ENCODE measurements around the gene TMEM187. TPM values are rescaled to one million over a fixed set of nuclear protein-coding genes. Genes with fewer than 3 reads are reported as not detected.
A peak's percentile ranks its signal among the peaks of the same experiment; 100 is the strongest.

TMEM187 gene
- total RNA-seq, 1 donor, result 6.9 TPM

DNA sequence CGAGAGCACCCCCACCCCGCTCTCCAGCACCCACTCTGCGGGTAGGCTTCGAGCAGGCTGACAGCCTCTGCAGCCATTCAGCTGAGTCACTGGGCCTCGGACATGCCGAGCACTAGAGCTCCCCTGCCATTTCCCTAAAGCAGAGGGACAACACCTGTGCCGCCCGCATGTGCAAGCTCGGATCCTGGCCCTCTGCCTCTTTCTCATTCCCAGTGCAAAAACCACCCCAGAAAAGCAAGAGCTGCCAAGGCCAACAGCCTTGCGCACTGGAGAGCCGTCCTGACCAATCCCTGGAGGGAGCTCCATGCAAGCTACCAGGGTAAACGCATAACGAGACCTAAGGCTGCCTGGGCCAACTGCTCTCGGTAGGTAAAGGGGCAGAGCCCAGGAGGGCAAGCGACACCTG, 6.3 kb upstream of the TMEM187 start:
- H3K9me3 ChIP-seq (ENCODE audit: low read depth, low read length), result no peaks in the 10 kb centered on the region
- no peaks in the 10 kb centered on the region for H3K27me3 ChIP-seq (ENCODE audit: insufficient read depth, low read length)
- no peak for DNase-seq (ENCODE audit: insufficient read length, low spot score, missing footprints)
- H4K20me1 ChIP-seq (ENCODE audit: insufficient read depth, low read length), result peaks cover 81% of the 10 kb centered on the region
- H2AFZ ChIP-seq (ENCODE audit: low read length), result no peak overlapping the region
- TF ChIP-seq, protein P1, sequence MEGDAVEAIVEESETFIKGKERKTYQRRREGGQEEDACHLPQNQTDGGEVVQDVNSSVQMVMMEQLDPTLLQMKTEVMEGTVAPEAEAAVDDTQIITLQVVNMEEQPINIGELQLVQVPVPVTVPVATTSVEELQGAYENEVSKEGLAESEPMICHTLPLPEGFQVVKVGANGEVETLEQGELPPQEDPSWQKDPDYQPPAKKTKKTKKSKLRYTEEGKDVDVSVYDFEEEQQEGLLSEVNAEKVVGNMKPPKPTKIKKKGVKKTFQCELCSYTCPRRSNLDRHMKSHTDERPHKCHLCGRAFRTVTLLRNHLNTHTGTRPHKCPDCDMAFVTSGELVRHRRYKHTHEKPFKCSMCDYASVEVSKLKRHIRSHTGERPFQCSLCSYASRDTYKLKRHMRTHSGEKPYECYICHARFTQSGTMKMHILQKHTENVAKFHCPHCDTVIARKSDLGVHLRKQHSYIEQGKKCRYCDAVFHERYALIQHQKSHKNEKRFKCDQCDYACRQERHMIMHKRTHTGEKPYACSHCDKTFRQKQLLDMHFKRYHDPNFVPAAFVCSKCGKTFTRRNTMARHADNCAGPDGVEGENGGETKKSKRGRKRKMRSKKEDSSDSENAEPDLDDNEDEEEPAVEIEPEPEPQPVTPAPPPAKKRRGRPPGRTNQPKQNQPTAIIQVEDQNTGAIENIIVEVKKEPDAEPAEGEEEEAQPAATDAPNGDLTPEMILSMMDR (IDR thresholded peaks at IDR 0.05; ENCODE audit: extremely low read depth, low read depth, low read length), result no peak
- H3K4me2 ChIP-seq (ENCODE audit: insufficient read depth, low read length), result peak overlapping the region; percentile 45
- peaks cover 83% of the 10 kb centered on the region for H3K79me2 ChIP-seq (ENCODE audit: insufficient read depth, low read length)
- peaks cover 34% of the 10 kb centered on the region for H3K4me1 ChIP-seq (ENCODE audit: insufficient read depth, low read length)
- peaks cover 18% of the 10 kb centered on the region for H3K36me3 ChIP-seq (ENCODE audit: insufficient read depth, low read length)
- H3K27ac ChIP-seq (ENCODE audit: low read depth, low read length), result peak overlapping the region; percentile 60
- no peak overlapping the region for H3K4me3 ChIP-seq (ENCODE audit: insufficient read depth, low read length)

DNA sequence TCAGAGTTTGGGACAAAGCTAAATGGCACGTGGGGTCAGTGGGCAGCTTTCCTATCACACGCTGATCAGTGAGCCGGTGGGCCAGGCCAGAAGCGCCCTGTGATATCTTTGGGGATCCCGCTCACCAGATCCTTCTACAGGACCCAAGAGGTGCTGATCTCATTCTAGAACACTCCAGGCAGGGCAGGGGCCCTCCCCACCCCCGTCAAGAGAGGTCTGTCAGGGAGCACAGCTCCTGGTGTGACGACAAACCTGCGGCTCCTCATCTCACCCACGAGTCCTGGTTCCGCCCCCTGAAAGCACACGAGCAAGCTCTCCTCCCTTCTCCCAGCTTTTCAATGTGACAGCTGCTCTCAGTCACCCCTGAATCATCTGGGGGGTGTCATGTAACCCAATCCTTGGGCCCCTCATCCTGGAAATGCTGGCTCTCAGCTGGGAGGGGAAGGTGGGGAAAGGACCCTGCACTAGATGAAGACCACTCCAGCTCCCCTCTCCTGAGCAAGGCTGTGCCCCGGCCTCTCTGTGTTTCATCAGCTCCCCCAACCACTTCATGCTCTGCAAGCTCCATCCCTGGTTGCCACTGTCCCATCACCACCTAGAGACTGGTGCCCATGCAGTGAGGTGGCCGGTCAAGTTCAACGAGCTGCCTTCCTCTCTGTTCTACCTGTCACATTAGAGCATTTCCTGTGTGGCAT, 5.6 kb upstream of the TMEM187 start:
- Histone ChIP-seq H3K36me3 (ENCODE audit: insufficient read depth, low read length) (peaks cover 13% of the 10 kb centered on the region), H3K79me2 (ENCODE audit: insufficient read depth, low read length) (peaks cover 78% of the 10 kb centered on the region), H3K9me3 (ENCODE audit: low read depth, low read length) (no peaks in the 10 kb centered on the region), H4K20me1 (ENCODE audit: insufficient read depth, low read length) (peaks cover 75% of the 10 kb centered on the region), H3K27ac (ENCODE audit: low read depth, low read length) (peak overlapping the region; percentile 60), H3K4me3 (ENCODE audit: insufficient read depth, low read length) (no peak overlapping the region), H2AFZ (ENCODE audit: low read length) (no peak overlapping the region), H3K4me1 (ENCODE audit: insufficient read depth, low read length) (peaks cover 34% of the 10 kb centered on the region), H3K4me2 (ENCODE audit: insufficient read depth, low read length) (peak overlapping the region; percentile 45), H3K27me3 (ENCODE audit: insufficient read depth, low read length) (no peaks in the 10 kb centered on the region)
- DNase-seq (ENCODE audit: insufficient read length, low spot score, missing footprints), result no peak
- TF ChIP-seq, protein P1 (IDR thresholded peaks at IDR 0.05; ENCODE audit: extremely low read depth, low read depth, low read length), result no peak

DNA sequence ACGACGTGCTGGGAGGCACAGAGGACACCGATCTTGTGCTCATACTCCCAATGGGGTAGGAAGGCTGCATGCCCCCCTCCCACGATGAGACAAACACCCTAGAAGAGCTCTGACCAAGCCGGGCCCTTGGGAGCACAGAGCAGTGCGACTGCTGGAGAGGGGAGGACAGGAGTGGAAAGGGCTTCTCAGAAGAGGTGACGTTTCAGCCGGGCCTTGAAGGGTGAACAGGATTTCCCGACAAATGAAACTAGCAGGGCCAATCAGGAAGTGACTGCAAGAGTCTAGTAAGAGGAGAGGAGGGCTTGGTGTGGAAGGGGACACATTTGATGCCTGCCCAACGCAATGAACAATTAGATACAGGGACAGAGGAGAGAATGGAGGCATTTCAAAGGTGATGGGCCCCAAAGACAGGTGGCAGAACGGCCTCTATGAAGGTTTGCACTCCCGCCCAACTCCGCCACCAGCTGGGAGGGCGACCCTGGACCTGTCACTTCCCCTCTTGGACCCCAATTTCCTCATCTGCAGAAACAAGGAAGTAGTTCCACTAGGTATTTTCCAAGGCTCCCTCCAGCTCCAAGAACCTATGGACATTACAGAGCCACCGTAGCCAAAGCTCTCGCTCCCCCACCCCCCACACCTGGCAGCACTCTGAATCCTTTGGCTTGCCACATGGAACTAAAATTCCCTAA, 4.9 kb upstream of the TMEM187 start:
- Histone ChIP-seq H3K36me3 (ENCODE audit: insufficient read depth, low read length) (peaks cover 8% of the 10 kb centered on the region), H3K27me3 (ENCODE audit: insufficient read depth, low read length) (no peaks in the 10 kb centered on the region), H3K4me3 (ENCODE audit: insufficient read depth, low read length) (peak overlapping the region; percentile 7), H3K9me3 (ENCODE audit: low read depth, low read length) (no peaks in the 10 kb centered on the region), H3K27ac (ENCODE audit: low read depth, low read length) (peak overlapping the region; percentile 60), H2AFZ (ENCODE audit: low read length) (no peak overlapping the region), H3K79me2 (ENCODE audit: insufficient read depth, low read length) (peaks cover 71% of the 10 kb centered on the region), H4K20me1 (ENCODE audit: insufficient read depth, low read length) (peaks cover 69% of the 10 kb centered on the region), H3K4me2 (ENCODE audit: insufficient read depth, low read length) (peak overlapping the region; percentile 94), H3K4me1 (ENCODE audit: insufficient read depth, low read length) (peaks cover 34% of the 10 kb centered on the region)
- TF ChIP-seq, protein P1 (IDR thresholded peaks at IDR 0.05; ENCODE audit: extremely low read depth, low read depth, low read length), result no peak
- DNase-seq (ENCODE audit: insufficient read length, low spot score, missing footprints), result no peak

DNA sequence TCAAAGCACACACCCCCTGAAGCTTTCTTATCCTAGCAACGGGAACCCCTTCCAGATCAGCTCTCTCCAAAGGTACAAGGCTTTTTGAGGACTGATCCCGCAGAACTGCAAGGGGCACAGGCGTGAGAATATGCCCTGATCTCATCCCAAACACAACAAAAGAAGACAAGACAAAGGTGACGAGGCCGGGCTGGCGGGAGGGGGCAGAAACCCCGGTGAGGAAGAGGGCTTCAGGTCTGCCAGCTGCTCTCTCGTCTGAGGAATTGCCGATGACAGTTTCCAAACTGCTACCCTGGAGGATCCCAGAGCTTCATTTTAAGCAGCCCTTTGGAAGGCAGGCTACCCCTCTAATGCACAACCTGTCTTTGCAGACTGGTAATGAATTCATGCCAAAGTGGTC, 4.3 kb upstream of the TMEM187 start:
- TF ChIP-seq, protein P1 (IDR thresholded peaks at IDR 0.05; ENCODE audit: extremely low read depth, low read depth, low read length), result no peak
- Histone ChIP-seq H3K79me2 (ENCODE audit: insufficient read depth, low read length) (peaks cover 67% of the 10 kb centered on the region), H3K4me2 (ENCODE audit: insufficient read depth, low read length) (peak overlapping the region; percentile 94), H2AFZ (ENCODE audit: low read length) (no peak overlapping the region), H3K4me1 (ENCODE audit: insufficient read depth, low read length) (peaks cover 36% of the 10 kb centered on the region), H3K36me3 (ENCODE audit: insufficient read depth, low read length) (peaks cover 6% of the 10 kb centered on the region), H4K20me1 (ENCODE audit: insufficient read depth, low read length) (peaks cover 68% of the 10 kb centered on the region), H3K4me3 (ENCODE audit: insufficient read depth, low read length) (peak overlapping the region; percentile 99), H3K27ac (ENCODE audit: low read depth, low read length) (no peak overlapping the region), H3K9me3 (ENCODE audit: low read depth, low read length) (no peaks in the 10 kb centered on the region), H3K27me3 (ENCODE audit: insufficient read depth, low read length) (no peaks in the 10 kb centered on the region)
- DNase-seq (ENCODE audit: insufficient read length, low spot score, missing footprints), result no peak

Data from osteoblast (primary cell).